Activated CD8-positive, alpha-beta memory T cell treated with anti-CD3 and anti-CD28 coated beads, Interleukin-2, amount 50 U/mL, for 1 hour (primary cell): ENCODE data around the gene MPPED2.

Experiments
- DNase-seq: peaks from one replicate; pipeline ENCODE4 v3.0.0-alpha.2; 2020; ENCODE audit errors: extremely low read depth

MPPED2 gene

GRCh38 chr11:30453705-30454104, 132.4 kb downstream of the MPPED2 start:
- DNase-seq = no peak

- DNase-seq = no peak
These were observed 133.3 kb downstream of the MPPED2 start for GRCh38 chr11:30452842-30453241.

- DNase-seq = no peak
These were observed 134.0 kb downstream of the MPPED2 start for GRCh38 chr11:30452114-30452513.

GRCh38 chr11:30451626-30452025, 134.5 kb downstream of the MPPED2 start:
- no peak for DNase-seq

- no peak for DNase-seq
These were observed 135.0 kb downstream of the MPPED2 start for GRCh38 chr11:30451167-30451566.

GRCh38 chr11:30447058-30447640, 139.0 kb downstream of the MPPED2 start:
- no peak for DNase-seq

GRCh38 chr11:30446520-30446919, 139.6 kb downstream of the MPPED2 start:
- no peak for DNase-seq

- no peak for DNase-seq
These were observed 141.1 kb downstream of the MPPED2 start for GRCh38 chr11:30445056-30445455.

GRCh38 chr11:30440510-30440909, 145.6 kb downstream of the MPPED2 start:
- no peak for DNase-seq

- DNase-seq = no peak
These were observed 149.4 kb downstream of the MPPED2 start for GRCh38 chr11:30436801-30437200.

- no peak for DNase-seq
These were observed 150.7 kb downstream of the MPPED2 start for GRCh38 chr11:30435488-30435887.

GRCh38 chr11:30434901-30435300, 151.3 kb downstream of the MPPED2 start:
- no peak for DNase-seq

- DNase-seq = no peak
These were observed 152.3 kb downstream of the MPPED2 start for GRCh38 chr11:30433831-30434230.

- DNase-seq = no peak
These were observed 153.4 kb downstream of the MPPED2 start for GRCh38 chr11:30432716-30433115.

- no peak for DNase-seq
These were observed 154.0 kb downstream of the MPPED2 start for GRCh38 chr11:30432178-30432577.

GRCh38 chr11:30431127-30431814, 154.9 kb downstream of the MPPED2 start:
- no peak for DNase-seq

- no peak for DNase-seq
These were observed 156.6 kb downstream of the MPPED2 start for GRCh38 chr11:30429550-30429949.

GRCh38 chr11:30426781-30427180, 159.4 kb downstream of the MPPED2 start:
- no peak for DNase-seq

GRCh38 chr11:30424844-30425243, 161.3 kb downstream of the MPPED2 start:
- DNase-seq = no peak

- no peak for DNase-seq
These were observed 161.8 kb downstream of the MPPED2 start for GRCh38 chr11:30424321-30424720.

GRCh38 chr11:30423886-30424285, 162.3 kb downstream of the MPPED2 start:
- no peak for DNase-seq

- no peak for DNase-seq
These were observed 162.9 kb downstream of the MPPED2 start for GRCh38 chr11:30423279-30423648.

GRCh38 chr11:30422447-30423278, 163.5 kb downstream of the MPPED2 start:
- DNase-seq = no peak
